ENCODE data around the gene GNG7.
"Not testable (repeated sequence)": the region's sequence is repeated elsewhere in the genome, so short reads cannot be mapped to it uniquely, and the experiment has no call there.

Gene GNG7

DNA sequence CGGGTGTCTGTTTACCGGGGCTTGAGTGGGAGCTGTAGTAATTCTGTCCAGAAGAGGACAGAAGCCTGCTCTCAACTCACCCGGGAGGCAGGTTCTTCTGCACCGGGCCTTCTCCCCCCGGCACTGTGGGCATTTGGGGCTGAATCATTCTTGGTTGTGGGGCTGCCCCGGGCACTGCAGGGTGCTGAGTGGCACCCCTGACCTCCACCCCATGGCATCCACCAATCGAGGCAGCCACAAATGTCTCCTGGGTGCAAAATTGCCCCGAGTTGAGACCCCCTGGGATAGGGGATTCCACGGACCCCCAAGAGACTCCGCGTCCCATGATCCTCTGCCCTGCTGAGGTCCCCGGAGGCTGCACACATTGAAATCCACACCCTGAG lies 68.8 kb downstream of the GNG7 start:
- no peak overlapping the region for H3K4me3 Mint-ChIP-seq
- H3K27me3 Mint-ChIP-seq: peaks cover 0 to 10% of the 10 kb centered on the region in 2 donors
- ATAC-seq (replicated peaks) (no peak), DNase-seq (no peak)
- peaks cover 28 to 29% of the 10 kb centered on the region in 2 donors for H3K4me1 Mint-ChIP-seq (ENCODE audit: low read depth in 2 of 2)
- peaks cover 27% of the 10 kb centered on the region for H3K36me3 Mint-ChIP-seq (ENCODE audit: insufficient read depth)
- no peak overlapping the region for H3K27ac Mint-ChIP-seq
- peaks cover 0 to under 1% of the 10 kb centered on the region in 2 donors for H3K9me3 Mint-ChIP-seq

DNA sequence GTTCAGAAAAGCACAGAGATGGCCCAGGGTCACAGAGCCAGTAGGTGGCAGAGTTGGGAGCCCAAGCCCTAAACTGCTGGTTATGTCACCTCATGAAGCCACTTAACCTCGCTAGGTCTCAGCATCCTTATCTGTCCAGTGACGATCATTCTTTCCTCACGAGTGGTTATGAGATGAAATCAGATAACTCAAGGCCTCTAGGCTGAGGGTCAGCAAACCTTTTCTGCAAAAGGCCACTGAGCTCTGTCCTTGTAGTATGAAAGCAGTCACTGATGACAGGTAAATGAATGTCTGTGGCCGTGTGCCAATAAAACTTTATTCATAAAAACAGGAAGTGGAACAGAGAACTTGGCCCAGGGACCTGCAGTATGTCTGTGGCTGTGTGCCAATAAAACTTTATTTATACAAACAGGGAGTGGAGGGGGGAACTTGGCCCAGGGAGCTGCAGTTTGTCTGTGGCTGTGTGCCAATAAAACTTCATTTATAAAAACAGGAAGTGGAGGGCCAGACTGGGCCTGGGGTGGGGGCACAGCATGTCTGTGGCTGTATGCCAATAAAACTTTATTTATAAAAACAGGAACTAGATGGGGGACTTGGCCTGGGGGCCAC lies 71.2 kb downstream of the GNG7 start:
- DNase-seq (no peak), ATAC-seq (replicated peaks) (peak; percentile 34)
- Mint-ChIP-seq H3K4me1 (ENCODE audit: low read depth in 2 of 2) (peaks cover 35 to 40% of the 10 kb centered on the region in 2 donors), H3K27me3 (no peaks in the 10 kb centered on the region), H3K9me3 (peaks cover 0 to 2% of the 10 kb centered on the region in 2 donors), H3K27ac (peak overlapping the region; percentile 55 to 90), H3K36me3 (ENCODE audit: insufficient read depth) (peaks cover 27% of the 10 kb centered on the region), H3K4me3 (no peak overlapping the region)

DNA sequence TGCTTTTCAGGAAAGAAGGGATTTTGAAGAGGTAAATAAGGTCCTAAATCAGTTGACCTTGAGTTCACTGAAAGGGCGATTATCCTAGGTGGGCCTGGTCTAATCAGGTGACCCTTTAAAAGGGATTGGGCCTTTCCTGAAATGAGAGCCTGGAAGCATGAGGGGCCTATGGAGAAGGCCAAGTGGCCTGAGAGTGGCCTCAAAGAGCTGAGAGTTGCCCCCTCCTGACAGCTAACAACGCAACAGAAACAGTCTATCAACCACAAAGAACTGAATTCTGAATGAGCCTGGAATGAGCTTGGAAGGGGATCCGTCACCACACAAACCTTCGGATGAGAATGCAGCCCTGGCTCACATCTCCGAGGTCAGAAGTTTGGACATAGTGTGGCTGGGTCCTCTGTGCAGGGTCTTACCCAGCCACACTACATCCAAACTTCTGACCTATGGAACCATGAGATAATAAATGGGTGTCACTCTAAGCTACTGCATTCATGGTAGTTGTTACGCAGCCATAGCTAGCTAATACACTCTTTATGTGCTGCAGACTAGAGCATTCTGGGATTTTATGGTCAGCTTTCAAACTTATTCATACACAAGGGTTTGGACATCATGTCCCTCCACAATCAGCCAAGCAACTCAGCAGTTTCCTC lies 72.0 kb downstream of the GNG7 start:
- Mint-ChIP-seq H3K9me3 (peaks cover 0 to 2% of the 10 kb centered on the region in 2 donors), H3K4me1 (ENCODE audit: low read depth in 2 of 2) (peaks cover 35 to 40% of the 10 kb centered on the region in 2 donors), H3K27me3 (no peaks in the 10 kb centered on the region), H3K36me3 (ENCODE audit: insufficient read depth) (peaks cover 27% of the 10 kb centered on the region), H3K4me3 (peak overlapping the region; percentile 62 to 64), H3K27ac (peak overlapping the region; percentile 90)
- no peak for ATAC-seq (replicated peaks)
- DNase-seq: no peak

DNA sequence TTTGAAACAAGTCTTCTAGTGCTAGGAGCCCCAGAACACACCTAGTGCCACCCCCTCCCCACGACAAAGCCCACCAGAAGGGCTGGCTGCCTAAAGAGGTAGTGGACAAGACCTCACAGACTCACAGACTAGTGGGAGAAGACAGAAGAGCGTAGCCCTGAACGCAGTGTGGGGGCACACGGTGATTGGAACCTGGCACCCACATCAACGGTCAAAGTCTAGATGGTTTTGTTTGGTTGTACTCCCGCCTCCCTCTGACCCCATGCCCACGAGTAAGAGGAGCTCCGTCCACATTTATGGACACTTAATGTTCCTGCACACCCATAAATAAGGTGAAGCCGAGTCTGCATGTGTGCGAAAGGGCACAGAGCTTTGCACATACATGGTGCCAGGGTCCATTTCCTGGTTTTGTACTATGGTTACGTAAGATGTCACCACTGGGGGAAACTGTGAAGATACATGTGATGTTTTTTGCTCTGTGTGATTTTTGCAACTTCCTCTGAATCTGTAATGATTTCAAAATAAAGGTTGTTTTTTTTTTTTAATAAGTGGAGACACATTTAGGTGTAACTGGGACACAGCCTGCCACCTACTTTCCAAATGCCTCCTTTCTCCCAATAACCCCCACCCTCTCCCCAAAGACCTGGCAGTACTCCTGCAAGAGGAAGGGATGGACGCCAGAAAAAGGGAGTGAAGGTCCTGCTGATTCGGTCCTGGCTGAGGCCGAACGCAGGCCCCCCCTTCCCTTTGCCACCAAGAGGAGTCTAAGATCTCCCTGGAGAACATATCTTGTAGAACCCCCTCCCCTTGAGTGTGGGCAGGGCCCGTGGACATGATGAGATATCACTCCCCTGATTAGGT lies 72.8 kb downstream of the GNG7 start:
- Mint-ChIP-seq H3K27me3 (no peaks in the 10 kb centered on the region), H3K9me3 (peaks cover 0 to 2% of the 10 kb centered on the region in 2 donors), H3K4me3 (peak overlapping the region; percentile 62 to 64), H3K4me1 (ENCODE audit: low read depth in 2 of 2) (peaks cover 35 to 40% of the 10 kb centered on the region in 2 donors), H3K27ac (peak overlapping the region; percentile 90), H3K36me3 (ENCODE audit: insufficient read depth) (peaks cover 22% of the 10 kb centered on the region)
- peak in 2 of 3 experiments; percentile 35 to 41 for DNase-seq
- ATAC-seq (replicated peaks): peak; percentile 85

DNA sequence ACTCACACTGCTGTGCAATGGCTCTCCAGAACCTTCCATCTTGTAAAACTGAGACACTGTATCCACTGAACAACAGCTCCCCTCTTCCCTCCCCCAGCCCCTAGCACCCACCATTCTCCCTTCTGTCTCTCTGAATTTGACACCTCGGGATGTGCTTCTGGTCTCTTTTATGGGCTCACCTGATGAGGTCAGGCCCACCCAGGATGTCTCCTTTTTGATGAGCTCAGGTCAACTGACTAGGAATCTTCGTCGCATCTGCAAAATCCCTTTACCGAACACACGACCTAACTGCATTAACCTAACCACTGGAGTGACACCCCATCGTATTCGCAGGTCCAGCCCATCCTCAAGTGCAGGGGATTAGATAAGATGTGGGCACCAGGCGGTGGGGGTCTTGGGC lies 73.9 kb downstream of the GNG7 start:
- Mint-ChIP-seq H3K4me1 (ENCODE audit: low read depth in 2 of 2) (peaks cover 37 to 40% of the 10 kb centered on the region in 2 donors), H3K4me3 (no peak overlapping the region), H3K36me3 (ENCODE audit: insufficient read depth) (peaks cover 22% of the 10 kb centered on the region), H3K27me3 (no peaks in the 10 kb centered on the region), H3K9me3 (peaks cover 0 to 2% of the 10 kb centered on the region in 2 donors), H3K27ac (peak overlapping the region; percentile 90)
- ATAC-seq (replicated peaks) (no peak), DNase-seq (no peak)

DNA sequence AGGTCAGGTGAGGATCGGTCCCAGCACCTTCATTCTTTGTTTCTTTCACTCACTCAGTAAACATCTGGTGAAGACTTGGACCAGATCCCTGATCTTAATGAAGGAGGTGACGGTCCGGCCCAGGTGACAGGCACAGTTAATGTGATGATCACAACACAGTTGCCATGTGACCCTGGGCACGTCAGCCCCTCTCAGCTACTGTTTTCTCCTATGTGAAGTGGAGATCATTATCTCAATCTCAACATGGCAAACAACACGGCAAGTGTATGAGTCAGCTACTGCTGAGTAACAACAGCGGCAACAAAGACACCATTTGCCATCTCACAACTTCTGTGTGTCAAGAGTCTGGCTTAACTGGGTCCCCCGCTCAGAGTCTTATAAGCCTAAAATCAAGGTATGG lies 74.6 kb downstream of the GNG7 start:
- peak overlapping the region in 1 of 2 donors; percentile 90 for H3K27ac Mint-ChIP-seq
- no peak for DNase-seq
- H3K36me3 Mint-ChIP-seq (ENCODE audit: insufficient read depth): peaks cover 22% of the 10 kb centered on the region
- no peak for ATAC-seq (replicated peaks)
- H3K27me3 Mint-ChIP-seq: no peaks in the 10 kb centered on the region
- peaks cover 37 to 42% of the 10 kb centered on the region in 2 donors for H3K4me1 Mint-ChIP-seq (ENCODE audit: low read depth in 2 of 2)
- peak overlapping the region in 1 of 2 donors; percentile 59 for H3K4me3 Mint-ChIP-seq
- H3K9me3 Mint-ChIP-seq: peaks cover 0 to 2% of the 10 kb centered on the region in 2 donors

DNA sequence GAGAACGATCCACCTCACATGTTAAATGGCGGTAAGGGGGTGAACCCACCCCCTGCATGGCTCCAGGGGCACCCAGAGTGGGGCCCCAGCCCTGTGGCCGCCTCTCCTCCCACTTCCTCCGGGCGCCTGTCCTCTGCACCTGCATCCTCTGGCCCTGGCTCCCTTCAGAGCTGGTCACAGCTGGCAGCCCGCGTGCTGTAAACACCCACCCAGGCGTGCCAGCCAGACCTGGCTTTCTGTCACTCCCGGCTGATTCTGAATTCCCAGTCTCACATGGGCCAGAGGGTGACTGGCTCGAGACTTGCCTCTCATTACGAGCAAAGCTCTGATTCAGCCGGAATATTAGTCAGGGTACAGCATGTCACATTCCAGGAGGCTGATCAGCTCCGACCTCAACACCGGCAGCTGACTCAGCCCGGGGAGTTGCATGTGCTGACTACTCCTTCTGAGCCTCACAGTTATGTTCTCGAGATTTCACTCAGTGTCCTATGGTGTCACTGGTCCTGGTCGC lies 75.1 kb downstream of the GNG7 start:
- Mint-ChIP-seq H3K27me3 (no peaks in the 10 kb centered on the region), H3K4me3 (peak overlapping the region in 1 of 2 donors; percentile 59), H3K4me1 (ENCODE audit: low read depth in 2 of 2) (peaks cover 38 to 44% of the 10 kb centered on the region in 2 donors), H3K36me3 (ENCODE audit: insufficient read depth) (peaks cover 22% of the 10 kb centered on the region), H3K27ac (peak overlapping the region; percentile 13 to 90), H3K9me3 (peaks cover 0 to 2% of the 10 kb centered on the region in 2 donors)
- DNase-seq: no peak
- ATAC-seq (replicated peaks): no peak

DNA sequence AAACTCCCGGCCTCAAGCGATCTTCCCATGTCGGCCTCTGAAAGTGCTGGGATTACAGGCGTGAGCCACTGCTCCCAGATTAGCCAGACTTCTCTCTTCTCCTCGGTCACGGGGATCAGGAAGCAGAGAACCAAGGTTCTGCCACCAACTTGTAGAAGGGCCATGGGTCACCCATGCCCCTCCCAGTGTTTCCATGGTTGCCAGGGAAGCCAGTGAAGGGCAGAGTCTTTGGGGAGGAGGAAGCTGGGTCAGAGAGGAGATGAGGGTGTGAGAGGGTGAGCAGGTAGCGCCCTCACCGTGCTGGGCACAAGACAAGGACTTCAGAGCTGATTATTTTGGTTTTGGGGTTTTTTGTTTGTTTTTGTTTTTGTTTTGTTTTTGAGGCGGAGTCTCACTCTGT lies 77.1 kb downstream of the GNG7 start:
- Mint-ChIP-seq H3K4me1 (ENCODE audit: low read depth in 2 of 2) (peaks cover 50 to 53% of the 10 kb centered on the region in 2 donors), H3K27ac (peak overlapping the region in 1 of 2 donors; percentile 59), H3K9me3 (peaks cover 0 to 2% of the 10 kb centered on the region in 2 donors), H3K4me3 (no peak overlapping the region), H3K36me3 (ENCODE audit: insufficient read depth) (peaks cover 26% of the 10 kb centered on the region), H3K27me3 (no peaks in the 10 kb centered on the region)
- ATAC-seq (replicated peaks) (no peak), DNase-seq (no peak)

DNA sequence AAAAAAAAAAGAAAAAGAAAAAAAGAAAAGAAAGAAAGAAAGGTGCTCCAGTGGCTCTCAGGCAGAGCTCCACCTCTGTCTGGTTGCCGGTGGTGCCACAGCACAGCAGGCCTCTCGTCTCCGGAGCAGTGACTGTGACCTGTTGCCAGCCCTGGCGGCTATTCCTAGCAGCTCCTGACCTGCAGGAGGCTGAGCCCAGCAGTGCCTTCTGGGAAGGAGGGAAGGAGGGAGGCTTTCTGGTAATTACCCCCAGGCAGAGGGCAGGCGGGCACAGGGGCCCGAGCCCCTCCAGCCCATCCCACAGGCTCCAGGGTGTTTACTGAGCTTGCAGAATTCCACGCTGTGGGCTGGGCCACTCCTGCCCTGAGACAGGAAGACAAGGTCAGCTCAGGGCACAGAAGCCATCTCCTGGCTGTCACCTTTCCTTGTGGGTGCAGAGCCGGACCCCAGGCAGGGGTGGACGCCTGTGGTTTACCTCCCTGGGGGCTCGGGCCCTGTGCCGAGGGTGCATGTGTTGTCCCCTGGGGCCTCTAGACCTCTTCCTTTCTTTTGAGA lies 77.9 kb downstream of the GNG7 start:
- peaks cover 20% of the 10 kb centered on the region for H3K36me3 Mint-ChIP-seq (ENCODE audit: insufficient read depth)
- ATAC-seq (replicated peaks): no peak
- H3K9me3 Mint-ChIP-seq: peaks cover 0 to 2% of the 10 kb centered on the region in 2 donors
- H3K4me3 Mint-ChIP-seq: no peak overlapping the region
- H3K27me3 Mint-ChIP-seq: no peaks in the 10 kb centered on the region
- peaks cover 47 to 54% of the 10 kb centered on the region in 2 donors for H3K4me1 Mint-ChIP-seq (ENCODE audit: low read depth in 2 of 2)
- no peak overlapping the region for H3K27ac Mint-ChIP-seq
- no peak for DNase-seq

DNA sequence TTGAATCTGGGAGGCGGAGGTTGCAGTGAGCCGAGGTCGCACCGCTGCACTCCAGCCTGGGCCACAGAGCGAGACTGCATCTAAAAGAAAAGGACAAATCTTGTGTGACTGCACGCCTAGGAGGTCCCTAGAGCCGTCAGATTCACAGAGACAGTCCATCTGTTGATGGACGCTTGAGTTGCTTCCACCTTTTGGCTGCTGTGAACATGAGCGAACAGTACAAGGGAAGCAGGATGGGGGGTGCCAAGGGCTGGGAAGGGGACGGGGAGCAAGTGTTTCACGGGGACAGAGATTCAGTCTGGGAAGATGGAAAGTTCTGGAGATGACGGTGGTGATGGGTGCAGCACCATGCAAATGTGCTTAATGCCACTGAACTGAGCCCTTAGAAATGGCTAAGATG lies 78.7 kb downstream of the GNG7 start:
- H3K27me3 Mint-ChIP-seq: no peaks in the 10 kb centered on the region
- H3K27ac Mint-ChIP-seq: no peak overlapping the region
- ATAC-seq (replicated peaks): no peak
- DNase-seq: no peak
- H3K4me3 Mint-ChIP-seq: no peak overlapping the region
- peaks cover 20% of the 10 kb centered on the region for H3K36me3 Mint-ChIP-seq (ENCODE audit: insufficient read depth)
- peaks cover 0 to 2% of the 10 kb centered on the region in 2 donors for H3K9me3 Mint-ChIP-seq
- peaks cover 47 to 56% of the 10 kb centered on the region in 2 donors for H3K4me1 Mint-ChIP-seq (ENCODE audit: low read depth in 2 of 2)

DNA sequence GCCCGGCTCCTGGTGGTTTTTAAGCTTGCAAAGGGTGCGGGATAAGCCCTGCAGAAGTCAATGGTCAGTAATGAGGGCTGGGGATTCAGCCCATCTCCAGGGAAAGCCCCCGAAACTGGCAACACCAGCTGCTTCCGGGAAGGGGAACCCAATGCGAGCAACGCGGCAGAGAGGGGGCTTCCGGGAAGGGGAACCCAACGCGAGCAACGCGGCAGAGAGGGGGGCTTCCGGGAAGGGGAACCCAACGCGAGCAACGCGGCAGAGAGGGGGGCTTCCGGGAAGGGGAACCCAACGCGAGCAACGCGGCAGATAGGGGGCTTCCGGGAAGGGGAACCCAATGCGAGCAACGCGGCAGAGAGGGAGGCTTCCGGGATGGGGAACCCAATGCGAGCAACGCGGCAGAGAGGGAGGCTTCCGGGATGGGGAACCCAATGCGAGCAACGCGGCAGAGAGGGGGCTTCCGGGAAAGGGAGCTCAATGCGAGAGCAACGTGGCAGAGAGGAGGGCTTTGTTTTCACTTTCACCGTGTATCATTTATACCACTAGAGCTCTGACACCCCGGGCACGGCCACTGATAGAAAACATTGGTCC lies 80.0 kb downstream of the GNG7 start:
- ATAC-seq (replicated peaks): peak; percentile 25
- not testable (repeated sequence) for H3K27me3 Mint-ChIP-seq, H3K9me3 Mint-ChIP-seq
- peaks cover 16% of the 10 kb centered on the region for H3K36me3 Mint-ChIP-seq (ENCODE audit: insufficient read depth)
- peak overlapping the region; percentile 87 to 94 for H3K27ac Mint-ChIP-seq
- DNase-seq: peak; percentile 65 to 84 (median 71)
- H3K4me3 Mint-ChIP-seq: peak overlapping the region; percentile 59 to 84
- H3K4me1 Mint-ChIP-seq (ENCODE audit: low read depth in 2 of 2): peaks cover 52 to 59% of the 10 kb centered on the region in 2 donors

DNA sequence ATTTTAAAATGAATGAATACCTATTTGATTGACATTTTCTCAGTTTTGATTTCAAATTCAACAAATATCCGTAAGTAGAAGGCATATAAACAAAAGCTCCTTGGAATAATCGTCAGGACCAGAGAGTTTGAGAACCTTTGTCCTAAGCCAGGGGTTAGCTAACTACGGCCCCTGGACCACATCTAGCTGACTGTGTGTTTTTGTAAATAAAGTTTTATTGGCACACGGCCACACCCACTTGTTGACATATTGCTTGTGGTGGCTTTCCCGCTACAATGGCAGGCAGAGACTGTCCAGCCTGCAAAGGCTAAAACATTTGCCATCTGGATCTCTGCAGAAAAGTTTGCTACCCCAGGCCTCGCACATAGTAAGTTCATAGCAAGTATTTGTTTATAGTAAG lies 83.4 kb downstream of the GNG7 start:
- Mint-ChIP-seq H3K4me1 (ENCODE audit: low read depth in 2 of 2) (peaks cover 54 to 55% of the 10 kb centered on the region in 2 donors), H3K27me3 (no peaks in the 10 kb centered on the region), H3K27ac (peak overlapping the region; percentile 87 to 94), H3K4me3 (peak overlapping the region; percentile 59 to 84), H3K9me3 (no peaks in the 10 kb centered on the region), H3K36me3 (ENCODE audit: insufficient read depth) (peaks cover 16% of the 10 kb centered on the region)
- DNase-seq (no peak), ATAC-seq (replicated peaks) (no peak)

DNA sequence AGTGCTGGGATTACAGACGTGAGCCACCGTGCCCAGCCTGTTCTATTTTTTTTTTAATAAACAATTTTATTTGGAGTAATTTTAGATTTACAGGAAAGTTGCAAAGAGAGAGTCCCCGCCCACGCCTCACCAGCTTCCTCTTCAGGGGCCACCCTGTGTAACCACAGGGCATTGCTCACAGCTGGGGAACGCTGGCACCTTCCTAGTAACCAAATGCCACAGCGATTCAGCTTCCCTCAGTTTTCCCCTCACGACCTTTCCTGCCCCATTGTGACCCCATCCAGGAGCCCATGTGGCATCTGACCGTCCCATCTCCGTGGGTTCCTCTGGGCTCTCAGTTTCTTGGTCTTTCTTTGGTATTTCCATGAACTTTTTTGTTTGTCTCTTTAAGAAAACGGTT lies 83.9 kb downstream of the GNG7 start:
- Mint-ChIP-seq H3K4me1 (ENCODE audit: low read depth in 2 of 2) (peaks cover 56 to 58% of the 10 kb centered on the region in 2 donors), H3K4me3 (peak overlapping the region; percentile 59 to 84), H3K27me3 (no peaks in the 10 kb centered on the region), H3K36me3 (ENCODE audit: insufficient read depth) (peaks cover 16% of the 10 kb centered on the region), H3K9me3 (no peaks in the 10 kb centered on the region), H3K27ac (peak overlapping the region; percentile 86 to 87)
- DNase-seq (peak; percentile 43 to 48 (median 46)), ATAC-seq (replicated peaks) (peak; percentile 33)
